VCaP (cell line): ENCODE results near the gene DEFB131B.

Experiments used
- H3K27ac ChIP-seq: fragments of 450-650 bp; 2 replicates; pipeline ENCODE4 v1.5.1; 2017
- CTCF ChIP-seq: fragments of 450-650 bp; conservative IDR thresholded peaks from 2 replicates; pipeline ENCODE4 v1.5.1; 2017; ENCODE audit warnings: mild to moderate bottlenecking, moderate library complexity

The DEFB131B gene

DNA sequence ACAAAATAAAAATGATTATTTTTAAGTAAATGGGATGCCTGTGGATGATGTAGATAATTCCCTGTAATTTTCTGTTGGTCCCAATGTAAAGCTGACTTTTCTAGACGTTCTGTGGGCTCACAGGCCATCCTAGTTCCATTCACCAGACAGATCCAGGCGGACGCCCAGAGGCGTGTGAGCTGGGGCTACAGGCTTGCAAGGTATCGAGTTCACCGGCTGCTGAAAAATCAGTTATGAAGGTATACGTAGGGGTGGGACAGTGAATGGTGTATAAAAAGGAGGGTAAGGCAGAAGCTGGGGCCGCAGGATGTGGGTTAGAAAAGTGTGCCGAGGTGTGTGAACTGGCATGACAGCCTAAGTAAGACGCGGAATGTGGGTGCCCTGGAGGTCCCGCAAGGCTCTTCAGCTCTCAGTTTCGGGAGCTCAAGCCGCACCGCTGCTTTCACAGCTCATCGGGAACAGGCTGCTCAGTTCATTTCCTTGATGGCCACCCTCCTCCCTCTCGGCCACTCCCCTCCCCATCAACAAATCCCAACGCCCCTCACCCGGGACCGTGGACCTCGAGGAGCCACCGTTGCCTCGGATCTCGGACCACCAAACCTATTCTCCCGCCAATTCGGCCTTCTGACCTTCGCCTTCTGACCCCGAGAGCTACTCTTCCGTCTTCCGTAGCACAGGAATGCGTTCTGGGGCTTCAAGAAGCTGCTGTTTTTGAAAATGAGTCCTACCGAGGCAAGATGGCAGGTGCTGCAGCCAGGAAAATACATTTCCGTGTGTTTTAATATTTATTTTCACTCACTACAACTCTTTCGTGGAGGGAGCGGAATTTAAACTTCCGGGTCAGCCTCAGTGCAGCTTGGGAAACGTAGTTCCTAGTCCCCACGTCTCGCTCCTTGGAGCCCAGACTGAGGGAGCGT lies 49.8 kb downstream of the DEFB131B start, which contains the start of gene XNDC1N:
TSS of gene XNDC1N (minus strand) at position 775 of the 917 bp plus-strand sequence. CDS start 5,241 bp downstream, outside the sequence.
- peak within 1 kb of the TSS; percentile 91 for H3K27ac ChIP-seq
- no peak for TF ChIP-seq CTCF

GRCh38 chr11:71928737-71929443 lies 50.6 kb downstream of the DEFB131B start, which contains the start of gene RNF121:
TSS of gene RNF121 (plus strand) at chr11:71929046. CDS start at chr11:71929062, 16 bp downstream.
- TF ChIP-seq CTCF = no peak
- H3K27ac ChIP-seq = peak within 1 kb of the TSS; percentile 91

DNA sequence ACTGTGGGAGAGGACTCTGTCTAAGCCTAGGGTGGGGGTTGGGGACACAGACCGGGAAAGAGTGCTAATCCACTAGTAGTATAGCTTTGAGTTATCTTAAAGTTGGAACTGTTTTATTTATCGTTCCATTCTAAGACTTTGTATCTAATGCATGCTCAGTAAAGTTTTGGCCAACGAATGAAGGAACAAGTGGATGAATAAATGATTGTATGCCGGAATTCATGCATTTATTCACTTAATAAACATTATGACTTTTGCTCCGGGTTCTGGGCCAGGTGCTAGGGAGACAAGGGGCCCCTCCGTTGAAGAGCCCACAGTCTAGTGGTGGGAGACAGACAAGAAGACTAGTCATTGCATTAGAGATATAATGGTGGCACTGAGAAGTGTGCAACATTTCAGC lies 51.2 kb downstream of the DEFB131B start:
- TF ChIP-seq CTCF = no peak
- peak overlapping the region; percentile 91; the same call in 1 of the 2 replicates for H3K27ac ChIP-seq

DNA sequence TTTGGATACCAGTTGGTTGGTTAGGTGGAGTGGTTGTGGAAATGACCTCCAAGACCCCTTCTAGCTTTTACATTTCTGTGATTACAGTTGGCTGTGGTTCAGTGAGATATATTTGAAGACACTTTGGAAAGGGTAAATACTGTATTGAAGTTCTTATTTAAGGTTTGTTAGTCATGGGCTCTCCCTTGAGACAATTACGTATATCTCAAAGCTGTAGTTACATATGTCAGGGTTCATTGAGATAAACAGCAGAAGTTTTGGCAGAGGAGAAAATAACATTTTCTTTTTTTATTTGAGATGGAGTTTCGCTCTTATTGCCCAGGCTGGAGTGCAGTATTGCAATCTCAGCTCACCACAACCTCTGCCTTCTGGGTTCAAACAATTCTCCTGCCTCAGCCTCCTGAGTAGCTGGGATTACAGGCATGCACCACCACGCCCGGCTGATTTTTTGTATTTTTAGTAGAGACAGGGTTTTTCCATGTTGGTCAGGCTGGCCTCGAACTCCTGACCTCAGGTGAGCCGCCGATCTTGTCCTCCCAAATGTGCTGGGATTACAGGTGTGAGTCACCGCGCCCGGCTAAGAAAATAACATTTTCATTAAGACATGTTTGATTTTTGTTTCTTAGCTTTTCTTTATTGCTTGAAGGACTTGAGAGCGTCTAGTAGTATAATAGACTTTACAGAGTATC lies 52.4 kb downstream of the DEFB131B start:
- no peak for TF ChIP-seq CTCF
- H3K27ac ChIP-seq = no peak overlapping the region

DNA sequence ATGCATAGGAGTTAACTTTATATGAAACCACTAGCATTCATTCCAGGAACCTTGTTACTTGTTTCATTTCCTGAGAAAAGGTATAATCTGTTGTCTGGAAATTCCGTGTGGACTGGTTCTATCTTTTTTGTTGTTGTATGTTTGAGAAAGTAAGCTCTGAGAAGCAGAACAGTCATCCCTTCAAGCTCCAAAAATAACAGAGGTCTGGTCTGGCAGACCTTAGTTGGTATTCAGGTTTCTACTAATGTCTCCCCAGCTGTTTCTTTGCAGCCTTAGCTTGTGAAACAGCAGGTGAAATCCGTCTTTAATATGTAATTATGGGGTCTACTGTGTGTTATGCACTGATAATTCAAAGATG lies 53.0 kb downstream of the DEFB131B start:
- no peak overlapping the region for H3K27ac ChIP-seq

GRCh38 chr11:71933141-71933933 lies 55.1 kb downstream of the DEFB131B start:
- peak overlapping the region; percentile 31; the same call in 1 of the 2 replicates for H3K27ac ChIP-seq
- TF ChIP-seq CTCF = no peak

More for the DNA sequence above, 53.0 kb downstream of the DEFB131B start:
- TF ChIP-seq CTCF = no peak
